Measurements from ENCODE around the gene ZFYVE9.

Gene ZFYVE9

GRCh38 chr1:52156460-52156859, 14.6 kb downstream of the ZFYVE9 start:
- peaks cover 13% of the 10 kb centered on the region for H3K9me3 Mint-ChIP-seq
- no peak for TF ChIP-seq CTCF (IDR thresholded peaks at IDR 0.05; ENCODE audit: unreplicated experiment in 3 of 3)
- H3K4me3 Mint-ChIP-seq = no peak overlapping the region
- H3K4me1 Mint-ChIP-seq = no peaks in the 10 kb centered on the region
- peaks cover 25% of the 10 kb centered on the region for H3K36me3 Mint-ChIP-seq (ENCODE audit: low read depth)
- no peak overlapping the region for H3K27ac Mint-ChIP-seq
- no peaks in the 10 kb centered on the region for H3K27me3 Mint-ChIP-seq (ENCODE audit: low read depth)

- no peaks in the 10 kb centered on the region for H3K27me3 Mint-ChIP-seq (ENCODE audit: low read depth)
- H3K9me3 Mint-ChIP-seq = peaks cover 13% of the 10 kb centered on the region
- peaks cover 30% of the 10 kb centered on the region for H3K36me3 Mint-ChIP-seq (ENCODE audit: low read depth)
- H3K4me3 Mint-ChIP-seq = no peak overlapping the region
- TF ChIP-seq CTCF (IDR thresholded peaks at IDR 0.05; ENCODE audit: unreplicated experiment in 3 of 3) = no peak
- H3K4me1 Mint-ChIP-seq = no peaks in the 10 kb centered on the region
- H3K27ac Mint-ChIP-seq = no peak overlapping the region
Measured at GRCh38 chr1:52157582-52157981, 15.7 kb downstream of the ZFYVE9 start.

- H3K36me3 Mint-ChIP-seq (ENCODE audit: low read depth) = peaks cover 30% of the 10 kb centered on the region
- H3K4me1 Mint-ChIP-seq = no peaks in the 10 kb centered on the region
- peaks cover 13% of the 10 kb centered on the region for H3K9me3 Mint-ChIP-seq
- H3K4me3 Mint-ChIP-seq = no peak overlapping the region
- no peaks in the 10 kb centered on the region for H3K27me3 Mint-ChIP-seq (ENCODE audit: low read depth)
- no peak overlapping the region for H3K27ac Mint-ChIP-seq
- no peak for TF ChIP-seq CTCF (IDR thresholded peaks at IDR 0.05; ENCODE audit: unreplicated experiment in 3 of 3)
Measured at GRCh38 chr1:52158218-52158617, 16.3 kb downstream of the ZFYVE9 start.

GRCh38 chr1:52159033-52159789, 17.3 kb downstream of the ZFYVE9 start:
- Mint-ChIP-seq H3K27me3 (ENCODE audit: low read depth) (no peaks in the 10 kb centered on the region), H3K4me1 (no peaks in the 10 kb centered on the region), H3K36me3 (ENCODE audit: low read depth) (peaks cover 30% of the 10 kb centered on the region), H3K27ac (no peak overlapping the region), H3K4me3 (no peak overlapping the region), H3K9me3 (peaks cover 13% of the 10 kb centered on the region)
- no peak for TF ChIP-seq CTCF (IDR thresholded peaks at IDR 0.05; ENCODE audit: unreplicated experiment in 3 of 3)

GRCh38 chr1:52162947-52163346, 21.1 kb downstream of the ZFYVE9 start:
- Mint-ChIP-seq H3K36me3 (ENCODE audit: low read depth) (peaks cover 30% of the 10 kb centered on the region), H3K4me1 (peaks cover 10% of the 10 kb centered on the region), H3K4me3 (no peak overlapping the region), H3K9me3 (peaks cover 7% of the 10 kb centered on the region), H3K27ac (no peak overlapping the region), H3K27me3 (ENCODE audit: low read depth) (no peaks in the 10 kb centered on the region)
- TF ChIP-seq CTCF (IDR thresholded peaks at IDR 0.05; ENCODE audit: unreplicated experiment in 3 of 3) = no peak

- H3K27me3 Mint-ChIP-seq (ENCODE audit: low read depth) = no peaks in the 10 kb centered on the region
- no peak overlapping the region for H3K4me3 Mint-ChIP-seq
- H3K36me3 Mint-ChIP-seq (ENCODE audit: low read depth) = peaks cover 25% of the 10 kb centered on the region
- H3K4me1 Mint-ChIP-seq = peaks cover 10% of the 10 kb centered on the region
- peaks cover 4% of the 10 kb centered on the region for H3K9me3 Mint-ChIP-seq
- no peak overlapping the region for H3K27ac Mint-ChIP-seq
- TF ChIP-seq CTCF (IDR thresholded peaks at IDR 0.05; ENCODE audit: unreplicated experiment in 3 of 3) = no peak
Measured at GRCh38 chr1:52164604-52165003, 22.7 kb downstream of the ZFYVE9 start.
